Measurements from ENCODE around the gene ZBTB40.

DNA sequence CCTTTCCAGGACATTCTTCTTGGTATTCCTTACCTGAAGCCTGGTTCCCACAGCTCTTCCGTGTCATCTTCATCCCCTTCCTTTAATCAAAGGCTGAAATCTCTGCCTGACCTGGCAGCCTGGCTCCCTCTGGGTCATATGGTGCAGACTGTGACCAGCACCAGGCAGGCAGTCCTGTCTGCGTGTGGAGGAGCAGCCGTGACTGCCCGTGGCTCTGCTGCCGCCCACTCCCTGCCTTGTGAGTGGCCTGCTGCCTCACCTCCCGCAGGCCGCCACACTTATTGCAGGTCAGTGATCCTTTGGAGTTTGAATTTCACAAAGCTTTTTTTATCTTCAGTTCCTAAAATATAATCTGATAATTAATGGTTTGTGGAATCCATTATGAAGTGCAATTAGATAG lies 75.5 kb downstream of the ZBTB40 start:
- TF ChIP-seq POLR2A (IDR thresholded peaks at IDR 0.05) (no peak), POLR2AphosphoS5 (IDR thresholded peaks at IDR 0.05) (no peak)
- TF ChIP-seq, protein P1, sequence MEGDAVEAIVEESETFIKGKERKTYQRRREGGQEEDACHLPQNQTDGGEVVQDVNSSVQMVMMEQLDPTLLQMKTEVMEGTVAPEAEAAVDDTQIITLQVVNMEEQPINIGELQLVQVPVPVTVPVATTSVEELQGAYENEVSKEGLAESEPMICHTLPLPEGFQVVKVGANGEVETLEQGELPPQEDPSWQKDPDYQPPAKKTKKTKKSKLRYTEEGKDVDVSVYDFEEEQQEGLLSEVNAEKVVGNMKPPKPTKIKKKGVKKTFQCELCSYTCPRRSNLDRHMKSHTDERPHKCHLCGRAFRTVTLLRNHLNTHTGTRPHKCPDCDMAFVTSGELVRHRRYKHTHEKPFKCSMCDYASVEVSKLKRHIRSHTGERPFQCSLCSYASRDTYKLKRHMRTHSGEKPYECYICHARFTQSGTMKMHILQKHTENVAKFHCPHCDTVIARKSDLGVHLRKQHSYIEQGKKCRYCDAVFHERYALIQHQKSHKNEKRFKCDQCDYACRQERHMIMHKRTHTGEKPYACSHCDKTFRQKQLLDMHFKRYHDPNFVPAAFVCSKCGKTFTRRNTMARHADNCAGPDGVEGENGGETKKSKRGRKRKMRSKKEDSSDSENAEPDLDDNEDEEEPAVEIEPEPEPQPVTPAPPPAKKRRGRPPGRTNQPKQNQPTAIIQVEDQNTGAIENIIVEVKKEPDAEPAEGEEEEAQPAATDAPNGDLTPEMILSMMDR (IDR thresholded peaks at IDR 0.05 in 8 of 11, conservative IDR thresholded peaks at IDR 0.05 in 3 of 11) = no peak

Measured in spleen (tissue), 7 donors.